Neuronal stem cell (in vitro differentiated cells): ENCODE data around the gene SOX12.

Experiments used
- DNase-seq: peaks from one replicate; pipeline ENCODE4 v3.0.0-alpha.2; 2013; ENCODE audit warnings: low spot score
- H2AFZ ChIP-seq: one replicate; pipeline ENCODE4 v1.6.1; 2013; ENCODE audit warnings: mild to moderate bottlenecking, low read length, inconsistent platforms
- H2AK5ac ChIP-seq: 2 replicates; pipeline ENCODE4 v1.6.1; 2013; ENCODE audit warnings: low read depth, mild to moderate bottlenecking, inconsistent platforms, low read length, moderate library complexity, mixed read lengths
- H2BK120ac ChIP-seq: 2 replicates; pipeline ENCODE4 v1.6.1; 2013; ENCODE audit warnings: low read depth, mild to moderate bottlenecking, inconsistent platforms, low read length, moderate library complexity, mixed read lengths
- H2BK12ac ChIP-seq: one replicate; pipeline ENCODE4 v1.6.1; 2013; ENCODE audit warnings: low read length, inconsistent platforms
- H2BK15ac ChIP-seq: 2 replicates; pipeline ENCODE4 v1.6.1; 2013; ENCODE audit warnings: mild to moderate bottlenecking, low read length, inconsistent platforms, mixed read lengths
- H2BK5ac ChIP-seq: one replicate; pipeline ENCODE4 v1.6.1; 2013; ENCODE audit warnings: inconsistent platforms, mild to moderate bottlenecking, low read length, moderate library complexity
- H3K14ac ChIP-seq: one replicate; pipeline ENCODE4 v1.6.1; 2013; ENCODE audit warnings: low read length, inconsistent platforms
- H3K18ac ChIP-seq: 2 replicates; pipeline ENCODE4 v1.6.1; 2013; ENCODE audit warnings: low read length, inconsistent platforms
- H3K23ac ChIP-seq: 2 replicates; pipeline ENCODE4 v1.6.1; 2013; ENCODE audit warnings: low read depth, mild to moderate bottlenecking, mixed read lengths, low read length, inconsistent platforms; ENCODE audit not compliant: poor library complexity
- H3K27ac ChIP-seq: replicated peaks from 3 replicates; pipeline ENCODE4 v1.5.1; 2013; ENCODE audit warnings: low read length, inconsistent platforms
- H3K27me3 ChIP-seq, 3 experiments: 2 replicates each; pipeline ENCODE4 v1.6.1; 2013; ENCODE audit warnings: low read length in 3 of 3, mild to moderate bottlenecking in 2 of 3, inconsistent platforms in 1 of 3, low read depth in 1 of 3, mixed read lengths in 1 of 3, moderate library complexity in 1 of 3; ENCODE audit not compliant: control insufficient read depth in 3 of 3, insufficient read depth in 3 of 3
- H3K36me3 ChIP-seq, 2 donors: replicated peaks in 1 of 2; 2 replicates each; pipeline ENCODE4 v1.6.1; 2013; ENCODE audit warnings: low read length in 2 of 2; ENCODE audit not compliant: control insufficient read depth in 2 of 2, insufficient read depth in 2 of 2
- H3K4ac ChIP-seq: 2 replicates; pipeline ENCODE4 v1.6.1; 2013; ENCODE audit warnings: inconsistent platforms, mild to moderate bottlenecking, low read length, moderate library complexity
- H3K4me1 ChIP-seq, 2 donors: 1 replicate in 1 of 2; 2 replicates in 1 of 2; pipeline ENCODE4 v1.6.1; 2013; ENCODE audit warnings: low read length in 2 of 2, low read depth in 1 of 2; ENCODE audit not compliant: control insufficient read depth in 2 of 2, insufficient read depth in 1 of 2
- H3K4me2 ChIP-seq: one replicate; pipeline ENCODE4 v1.6.1; 2013; ENCODE audit warnings: mild to moderate bottlenecking, low read length, inconsistent platforms; ENCODE audit not compliant: insufficient read depth, poor library complexity, severe bottlenecking
- H3K4me3 ChIP-seq, 2 donors: 2 replicates each; pipeline ENCODE4 v1.5.1; 2013; ENCODE audit warnings: low read length in 2 of 2, mild to moderate bottlenecking in 2 of 2, inconsistent platforms in 1 of 2, moderate library complexity in 1 of 2
- H3K79me1 ChIP-seq: one replicate; pipeline ENCODE4 v1.6.1; 2013; ENCODE audit warnings: low read depth, mild to moderate bottlenecking, inconsistent platforms, low read length, moderate library complexity
- H3K9ac ChIP-seq: one replicate; pipeline ENCODE4 v1.6.1; 2013; ENCODE audit warnings: mild to moderate bottlenecking, low read depth, low read length, inconsistent platforms; ENCODE audit not compliant: poor library complexity
- H3K9me3 ChIP-seq, 2 donors: replicated peaks in 1 of 2; 2 replicates each; pipeline versions ENCODE3 to v1.6.1; 2013; ENCODE audit warnings: low read length in 2 of 2, mild to moderate bottlenecking in 2 of 2, inconsistent platforms in 1 of 2, low read depth in 1 of 2, mixed read lengths in 1 of 2, moderate library complexity in 1 of 2; ENCODE audit not compliant: control insufficient read depth in 2 of 2, insufficient read depth in 1 of 2
- H4K8ac ChIP-seq: one replicate; pipeline ENCODE4 v1.6.1; 2013; ENCODE audit warnings: low read depth, mild to moderate bottlenecking, inconsistent platforms, low read length, moderate library complexity
- H4K91ac ChIP-seq: one replicate; pipeline ENCODE4 v1.6.1; 2013; ENCODE audit warnings: low read length, low read depth, mild to moderate bottlenecking, inconsistent platforms; ENCODE audit not compliant: poor library complexity
- WGBS, 2 donors: extraction: QIAGEN DNeasy Blood & Tissue Kit; methylation state at CpG; one replicate each; pipeline ENCODE4 v1.1.7; 2013; ENCODE audit warnings: missing lambda C conversion rate in 2 of 2, mixed read lengths in 1 of 2; ENCODE audit not compliant: insufficient read length in 2 of 2, insufficient replicate concordance in 1 of 2; ENCODE audit errors: extremely low coverage in 2 of 2; 5-methylcytosine and 5-hydroxymethylcytosine counted together

The SOX12 gene

DNA sequence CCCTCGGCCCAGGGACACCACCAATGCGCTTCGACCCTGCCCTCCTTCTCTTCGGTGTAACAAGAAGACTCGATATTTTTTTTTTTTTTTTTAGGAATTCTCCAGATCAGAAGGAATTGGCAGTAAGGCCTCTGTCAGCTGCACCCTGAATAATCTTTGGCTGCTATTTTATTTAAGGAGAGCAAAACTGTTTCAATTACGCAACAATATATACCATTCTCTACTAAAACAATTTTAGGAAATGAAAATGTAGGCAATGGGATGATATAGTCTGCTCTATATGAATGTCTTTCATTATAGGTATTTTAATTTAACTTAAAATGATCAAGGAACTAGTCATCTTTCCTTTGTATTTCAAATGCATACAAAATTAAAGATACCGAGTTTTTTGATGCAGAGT, 14.7 kb upstream of the SOX12 start:
- WGBS, 2 donors: no CpG with 5 or more reads among the region's 7 CpGs
- no peak overlapping the region for H2BK15ac ChIP-seq
- H2AFZ ChIP-seq: no peak overlapping the region
- no peaks in the 10 kb centered on the region for H3K79me1 ChIP-seq
- no peak overlapping the region for H3K4ac ChIP-seq
- no peak overlapping the region for H4K91ac ChIP-seq
- H3K14ac ChIP-seq: no peak overlapping the region
- H3K4me2 ChIP-seq: no peak overlapping the region
- no peak overlapping the region for H3K9ac ChIP-seq
- no peak overlapping the region for H3K27ac ChIP-seq
- H2BK5ac ChIP-seq: no peak overlapping the region
- no peak overlapping the region for H3K23ac ChIP-seq
- H3K27me3 ChIP-seq: no peaks in the 10 kb centered on the region
- peaks cover 4 to 10% of the 10 kb centered on the region in 2 donors for H3K4me1 ChIP-seq
- DNase-seq: no peak
- no peak overlapping the region for H2BK12ac ChIP-seq
- no peaks in the 10 kb centered on the region for H3K9me3 ChIP-seq
- H4K8ac ChIP-seq: no peak overlapping the region
- no peak overlapping the region for H3K18ac ChIP-seq
- no peak overlapping the region for H2AK5ac ChIP-seq
- no peaks in the 10 kb centered on the region for H3K36me3 ChIP-seq
- H3K4me3 ChIP-seq: peak overlapping the region in 1 of 2 donors; percentile 31
- no peak overlapping the region for H2BK120ac ChIP-seq

DNA sequence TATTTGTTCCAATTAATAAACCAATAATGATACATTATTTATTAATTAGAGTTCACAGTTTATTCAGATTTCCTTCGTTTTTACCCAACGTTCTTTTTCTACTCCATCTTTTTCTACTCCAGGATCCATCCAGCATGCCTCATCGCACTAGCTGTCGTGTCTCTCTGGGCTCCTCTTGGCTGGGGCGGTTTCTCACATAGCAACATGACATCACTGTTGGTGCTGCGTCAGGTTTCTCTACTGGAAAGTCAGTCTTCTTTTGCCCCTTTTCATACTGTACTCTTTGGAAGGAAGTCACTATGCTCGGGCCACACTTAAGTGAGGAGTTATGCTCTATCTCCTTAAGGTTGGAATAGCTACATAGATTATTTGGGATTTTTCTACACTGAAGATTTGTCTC, 13.7 kb upstream of the SOX12 start:
- Histone ChIP-seq H3K4ac (no peak overlapping the region), H3K9ac (no peak overlapping the region), H3K18ac (no peak overlapping the region), H2AK5ac (no peak overlapping the region), H2BK120ac (no peak overlapping the region), H3K27me3 (no peaks in the 10 kb centered on the region), H2BK5ac (no peak overlapping the region), H3K4me2 (no peak overlapping the region), H3K4me1 (peaks cover 4 to 10% of the 10 kb centered on the region in 2 donors), H4K91ac (no peak overlapping the region), H3K9me3 (no peaks in the 10 kb centered on the region), H3K79me1 (no peaks in the 10 kb centered on the region), H2AFZ (no peak overlapping the region), H3K36me3 (no peaks in the 10 kb centered on the region), H3K14ac (no peak overlapping the region), H2BK12ac (no peak overlapping the region), H4K8ac (no peak overlapping the region), H2BK15ac (no peak overlapping the region), H3K27ac (no peak overlapping the region), H3K23ac (no peak overlapping the region), H3K4me3 (no peak overlapping the region)
- no peak for DNase-seq
- no CpG with 5 or more reads among the region's 7 CpGs for WGBS, 2 donors

GRCh38 chr20:312067-312466, 13.3 kb upstream of the SOX12 start:
- Histone ChIP-seq H3K9me3 (no peaks in the 10 kb centered on the region), H3K14ac (no peak overlapping the region), H3K18ac (no peak overlapping the region), H3K23ac (no peak overlapping the region), H4K8ac (no peak overlapping the region), H2AK5ac (no peak overlapping the region), H2BK5ac (no peak overlapping the region), H3K4ac (no peak overlapping the region), H3K36me3 (no peaks in the 10 kb centered on the region), H2BK12ac (no peak overlapping the region), H4K91ac (no peak overlapping the region), H3K79me1 (no peaks in the 10 kb centered on the region), H2BK120ac (no peak overlapping the region), H3K4me1 (peaks cover 4 to 10% of the 10 kb centered on the region in 2 donors), H3K9ac (no peak overlapping the region), H3K4me3 (no peak overlapping the region), H3K27me3 (no peaks in the 10 kb centered on the region), H3K4me2 (no peak overlapping the region), H3K27ac (no peak overlapping the region), H2BK15ac (no peak overlapping the region), H2AFZ (no peak overlapping the region)
- DNase-seq: no peak
- no CpG with 5 or more reads among the region's 8 CpGs for WGBS, 2 donors

- Histone ChIP-seq H3K9me3 (no peaks in the 10 kb centered on the region), H3K36me3 (no peaks in the 10 kb centered on the region), H3K23ac (no peak overlapping the region)
Measured at GRCh38 chr20:312866-313265, 12.5 kb upstream of the SOX12 start.

More at GRCh38 chr20:312866-313265, 12.5 kb upstream of the SOX12 start:
- Histone ChIP-seq H3K4me3 (no peak overlapping the region), H2AK5ac (no peak overlapping the region), H3K14ac (no peak overlapping the region), H2AFZ (no peak overlapping the region), H3K9ac (no peak overlapping the region), H4K8ac (no peak overlapping the region), H2BK15ac (no peak overlapping the region), H3K18ac (no peak overlapping the region), H3K4me1 (peaks cover 4 to 10% of the 10 kb centered on the region in 2 donors), H2BK5ac (no peak overlapping the region), H2BK12ac (no peak overlapping the region), H3K79me1 (no peaks in the 10 kb centered on the region), H3K27ac (no peak overlapping the region), H3K4ac (no peak overlapping the region), H4K91ac (no peak overlapping the region), H2BK120ac (no peak overlapping the region), H3K27me3 (no peaks in the 10 kb centered on the region), H3K4me2 (no peak overlapping the region)
- no peak for DNase-seq
- no CpG with 5 or more reads among the region's 1 CpG for WGBS, 2 donors
